ENCODE results near the gene GALNS. TPM values are rescaled to one million over a fixed set of nuclear protein-coding genes. Genes with fewer than 3 reads are reported as not detected.

GALNS gene
- total and polyA plus RNA-seq, 2 experiments from 2014 or later = 9.7 to 18.8 TPM

DNA sequence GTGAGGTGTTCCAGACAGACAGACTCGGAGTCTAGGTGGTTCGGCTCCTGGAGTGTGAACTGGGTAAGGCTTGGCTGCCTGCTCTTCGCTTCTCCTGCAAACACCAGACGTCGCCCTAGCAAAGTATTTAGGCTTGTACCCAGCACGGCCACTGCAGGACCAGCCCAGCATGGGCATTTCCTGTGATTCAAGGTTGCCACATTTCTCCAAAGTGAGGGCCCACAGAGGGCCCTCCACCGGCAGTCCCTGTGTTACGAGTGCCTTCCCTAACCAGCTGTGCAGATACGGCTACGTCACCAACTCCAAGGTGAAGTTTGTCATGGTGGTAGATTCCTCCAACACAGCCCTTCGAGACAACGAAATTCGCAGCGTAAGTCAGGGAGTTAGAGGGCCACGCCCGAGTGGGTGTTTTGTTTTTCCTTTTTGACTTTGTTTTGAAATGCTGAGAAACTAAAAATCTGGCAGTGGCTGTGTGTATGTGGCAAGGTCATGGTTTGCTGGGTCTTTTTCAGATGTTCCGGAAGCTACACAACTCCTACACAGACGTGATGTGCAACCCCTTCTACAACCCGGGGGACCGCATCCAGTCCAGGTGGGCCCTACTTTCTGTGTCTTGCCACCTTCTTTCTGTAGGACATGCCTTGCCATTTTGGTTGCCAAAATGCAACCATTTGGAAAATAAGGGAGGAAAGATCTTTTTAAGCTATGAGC is 2.8 kb upstream of the GALNS start (continued):
- TF ChIP-seq ZNF462 (CRISPR knock-in tag; IDR thresholded peaks at IDR 0.05) = no peak
- TF ChIP-seq POLR2AphosphoS5 (IDR thresholded peaks at IDR 0.05; ENCODE audit: low read depth) = no peak

DNA sequence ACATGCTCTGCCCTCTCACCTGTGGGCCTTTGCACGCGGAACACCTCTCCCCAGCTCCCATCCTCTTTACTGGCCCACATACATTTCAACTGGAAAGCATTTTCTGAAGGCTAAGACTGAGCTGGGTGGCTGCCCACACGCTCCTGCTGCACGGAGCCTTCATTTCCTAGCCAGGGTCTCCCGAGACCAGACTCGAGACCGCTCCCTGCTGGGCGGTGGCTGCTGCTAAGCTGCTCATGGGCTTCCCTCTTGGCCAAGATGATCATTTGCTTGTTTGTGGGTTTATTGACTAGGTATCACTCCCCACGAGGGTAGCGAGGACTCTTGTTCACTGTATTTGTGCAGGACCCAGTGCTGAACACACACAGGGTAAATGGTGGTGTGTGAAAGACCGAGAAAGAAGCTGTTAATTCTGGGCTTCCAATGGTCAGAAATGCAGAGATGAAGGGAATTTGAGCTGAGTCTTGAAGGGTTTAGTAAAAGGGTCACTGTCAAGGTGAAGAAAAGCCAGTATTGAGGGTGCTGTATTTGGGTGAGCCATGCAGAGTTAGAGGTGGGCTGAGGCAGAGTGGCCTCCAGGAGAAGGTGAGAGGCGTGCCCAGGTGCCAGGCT is 1.1 kb upstream of the GALNS start:
- Mint-ChIP-seq H3K4me1 (peaks cover 21% of the 10 kb centered on the region), H3K36me3 (ENCODE audit: low read depth) (peaks cover 31% of the 10 kb centered on the region), H3K9me3 (no peaks in the 10 kb centered on the region; the same call in 1 of the 3 replicates), H3K27me3 (ENCODE audit: insufficient read depth, low read depth, poor library complexity) (peaks cover 10% of the 10 kb centered on the region), H3K27ac (peak overlapping the region; percentile 80; the same call in 1 of the 2 replicates), H3K4me3 (peak overlapping the region; percentile 99)
- Histone ChIP-seq H2AFZ (0 out of 2 replicates have a peak overlapping the region, but pooled peaks have one; percentile 69), H3K27ac (ENCODE audit: low read depth) (no peak overlapping the region), H3K4me2 (peak overlapping the region; percentile 99), H4K20me1 (replicated peaks; ENCODE audit: insufficient read depth) (peaks cover 7% of the 10 kb centered on the region; the same call in 1 of the 2 replicates), H3F3A (replicated peaks; ENCODE audit: low read depth) (0 out of 2 replicates have a peak, but pooled peaks cover 3% of the 10 kb centered on the region), H3K4me3 (peak overlapping the region; percentile 96), H3K27me3 (ENCODE audit: insufficient read depth) (no peaks in the 10 kb centered on the region), H3K9me2 (ENCODE audit: insufficient read depth) (no peaks in the 10 kb centered on the region), H3K36me3 (ENCODE audit: insufficient read depth) (no peaks in the 10 kb centered on the region), H3K79me2 (replicated peaks; ENCODE audit: insufficient read depth) (peaks cover 18% of the 10 kb centered on the region), H3K4me1 (ENCODE audit: insufficient read depth) (no peaks in the 10 kb centered on the region; the same call in 1 of the 2 replicates)
- ATAC-seq (peak; percentile 60), DNase-seq (ENCODE audit: low spot score) (peak; percentile 80)
- no peak for TF ChIP-seq ZNF114 (CRISPR knock-in tag; IDR thresholded peaks at IDR 0.05)
- TF ChIP-seq, protein P1, sequence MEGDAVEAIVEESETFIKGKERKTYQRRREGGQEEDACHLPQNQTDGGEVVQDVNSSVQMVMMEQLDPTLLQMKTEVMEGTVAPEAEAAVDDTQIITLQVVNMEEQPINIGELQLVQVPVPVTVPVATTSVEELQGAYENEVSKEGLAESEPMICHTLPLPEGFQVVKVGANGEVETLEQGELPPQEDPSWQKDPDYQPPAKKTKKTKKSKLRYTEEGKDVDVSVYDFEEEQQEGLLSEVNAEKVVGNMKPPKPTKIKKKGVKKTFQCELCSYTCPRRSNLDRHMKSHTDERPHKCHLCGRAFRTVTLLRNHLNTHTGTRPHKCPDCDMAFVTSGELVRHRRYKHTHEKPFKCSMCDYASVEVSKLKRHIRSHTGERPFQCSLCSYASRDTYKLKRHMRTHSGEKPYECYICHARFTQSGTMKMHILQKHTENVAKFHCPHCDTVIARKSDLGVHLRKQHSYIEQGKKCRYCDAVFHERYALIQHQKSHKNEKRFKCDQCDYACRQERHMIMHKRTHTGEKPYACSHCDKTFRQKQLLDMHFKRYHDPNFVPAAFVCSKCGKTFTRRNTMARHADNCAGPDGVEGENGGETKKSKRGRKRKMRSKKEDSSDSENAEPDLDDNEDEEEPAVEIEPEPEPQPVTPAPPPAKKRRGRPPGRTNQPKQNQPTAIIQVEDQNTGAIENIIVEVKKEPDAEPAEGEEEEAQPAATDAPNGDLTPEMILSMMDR (conservative IDR thresholded peaks at IDR 0.05; ENCODE audit: low read depth in 2 of 2) = peak; percentile 61 to 68

Data from GM23338 (cell line).